Left ventricle myocardium inferior (tissue), 1 donor: ENCODE data around the gene C4orf36. TPM values are rescaled to one million over a fixed set of nuclear protein-coding genes. Genes with fewer than 3 reads are reported as not detected.

Experiments used
- DNase-seq: peaks from one replicate; pipeline ENCODE4 v3.0.0-alpha.2; 2020
- H3K27ac ChIP-seq: fragments of 200-600 bp; replicated peaks from 2 replicates; pipeline ENCODE4 v1.8.0; 2021
- H3K27me3 ChIP-seq: fragments of 200-600 bp; 2 replicates; pipeline ENCODE4 v1.8.0; 2021; ENCODE audit warnings: low read depth
- H3K36me3 ChIP-seq: fragments of 200-600 bp; 2 replicates; pipeline ENCODE4 v1.8.0; 2021
- H3K4me1 ChIP-seq: fragments of 200-600 bp; 2 replicates; pipeline ENCODE4 v1.8.0; 2021
- H3K4me3 ChIP-seq: fragments of 200-600 bp; 2 replicates; pipeline ENCODE4 v1.8.0; 2021; ENCODE audit warnings: mild to moderate bottlenecking, moderate library complexity
- H3K9me3 ChIP-seq: fragments of 200-600 bp; replicated peaks from 2 replicates; pipeline ENCODE4 v1.8.0; 2021
- CTCF ChIP-seq: fragments of 200-600 bp; IDR thresholded peaks from 2 replicates; pipeline ENCODE4 v1.8.0; 2021; ENCODE audit warnings: antibody characterized with exemption, mild to moderate bottlenecking, borderline replicate concordance
- intact Hi-C: fragments of 100-400 bp; cut with micrococcal nuclease; formaldehyde crosslinking; loops from one replicate; pipeline ENCODE4 v1.11.0; 2022
- long read RNA-seq: library from polyadenylated mRNA; unstranded; transcript quantifications from one replicate; pipeline ENCODE4 v2.0.0, GENCODE V29; 2021
- total RNA-seq: library from RNA; stranded (reverse); fragmentation: NEBNext Ultra II Directional; extraction: Animal tissue kit (Norgen Biotek cat#: 25700); gene quantifications from one replicate; pipeline ENCODE4 v1.2.1, GENCODE V29; 2021
- donor health status: DM: no; HTN: yes; CAD: no; lungs with severe emphysema.

The C4orf36 gene
- total RNA-seq: 0.96 TPM
- long read RNA-seq: 0 reads

GRCh38 chr4:86891762-86892635 is at the start of gene C4orf36:
C4orf36 (minus strand) TSS chr4:86892422; CDS start chr4:86891520, 902 bp downstream.
- peak within 1 kb of the TSS; percentile 78 for H3K4me3 ChIP-seq
- peaks cover 18% of the 10 kb centered on the region for H3K4me1 ChIP-seq
- no peak for TF ChIP-seq CTCF
- peak within 1 kb of the TSS; percentile 40 for H3K27ac ChIP-seq
- peaks cover 7% of the 10 kb centered on the region for H3K36me3 ChIP-seq
- intact Hi-C loops: no loop called here
- H3K9me3 ChIP-seq: no peaks in the 10 kb centered on the region
- H3K27me3 ChIP-seq: no peaks in the 10 kb centered on the region
- DNase-seq: peak; percentile 50

- no peak for DNase-seq
- no peak for TF ChIP-seq CTCF
- intact Hi-C loops: no loop called here
- H3K4me1 ChIP-seq: peaks cover 72% of the 10 kb centered on the region
- H3K36me3 ChIP-seq: no peaks in the 10 kb centered on the region
- H3K27ac ChIP-seq: no peak overlapping the region
- no peak overlapping the region for H3K4me3 ChIP-seq
- H3K9me3 ChIP-seq: no peaks in the 10 kb centered on the region
- H3K27me3 ChIP-seq: no peaks in the 10 kb centered on the region
Observed at GRCh38 chr4:86940920-86941460, 48.8 kb upstream of the C4orf36 start.

GRCh38 chr4:86939729-86940575 is 47.7 kb upstream of the C4orf36 start:
- no peak for TF ChIP-seq CTCF
- no peak overlapping the region for H3K4me3 ChIP-seq
- H3K36me3 ChIP-seq: no peaks in the 10 kb centered on the region
- intact Hi-C loops: no loop called here
- H3K9me3 ChIP-seq: no peaks in the 10 kb centered on the region
- no peak for DNase-seq
- no peaks in the 10 kb centered on the region for H3K27me3 ChIP-seq
- H3K4me1 ChIP-seq: peaks cover 71% of the 10 kb centered on the region
- H3K27ac ChIP-seq: peak overlapping the region; percentile 33

GRCh38 chr4:86938771-86939520 is 46.7 kb upstream of the C4orf36 start:
- Histone ChIP-seq H3K4me1 (peaks cover 70% of the 10 kb centered on the region), H3K36me3 (no peaks in the 10 kb centered on the region), H3K4me3 (no peak overlapping the region), H3K27ac (peak overlapping the region; percentile 33), H3K9me3 (no peaks in the 10 kb centered on the region), H3K27me3 (no peaks in the 10 kb centered on the region)
- no peak for DNase-seq
- no peak for TF ChIP-seq CTCF
- intact Hi-C loops: no loop called here
